GM12878 (cell line): Measurements from ENCODE around the gene HDDC3. TPM values are rescaled to one million over a fixed set of nuclear protein-coding genes. Genes with fewer than 3 reads are reported as not detected.

Experiments used
- ELK1 ChIP-seq: IDR thresholded peaks from 2 replicates; pipeline ENCODE4 v1.6.1; 2012; ENCODE audit warnings: low read depth, low read length, improper control_type of control experiment
- GATAD2B ChIP-seq: fragments of 450-650 bp; conservative IDR thresholded peaks from 2 replicates; pipeline ENCODE4 v1.6.1; 2017; ENCODE audit warnings: low read depth, mild to moderate bottlenecking, moderate library complexity
- KAT2A ChIP-seq: conservative IDR thresholded peaks from 2 replicates; pipeline ENCODE4 v1.6.1; 2011; ENCODE audit warnings: low read depth, low read length; ENCODE audit not compliant: control insufficient read depth
- NFYA ChIP-seq: IDR thresholded peaks from 2 replicates; pipeline ENCODE4 v1.6.1; 2011; ENCODE audit warnings: low read depth, mild to moderate bottlenecking, low read length, improper control_type of control experiment, borderline replicate concordance
- SKIL ChIP-seq: fragments of 450-650 bp; IDR thresholded peaks from 2 replicates; pipeline ENCODE4 v1.6.1; 2017; ENCODE audit warnings: mild to moderate bottlenecking, low read depth, inconsistent platforms; ENCODE audit not compliant: poor library complexity, severe bottlenecking
- SP1 ChIP-seq: IDR thresholded peaks from one replicate; pipeline ENCODE4 v1.6.1; 2011; ENCODE audit warnings: low read depth, low read length
- SUZ12 ChIP-seq: fragments of 200-600 bp; sonication (generic); IDR thresholded peaks from one replicate; pipeline ENCODE4 v1.6.1; 2018; ENCODE audit warnings: antibody characterized with exemption, mild to moderate bottlenecking; ENCODE audit not compliant: unreplicated experiment
- USF2 ChIP-seq: IDR thresholded peaks from 2 replicates; pipeline ENCODE4 v1.6.1; 2011; ENCODE audit warnings: low read depth, low read length, improper control_type of control experiment, borderline replicate concordance
- polyA plus RNA-seq, 11 experiments: library from polyadenylated mRNA; depleted of rRNA in 4 of 11; unstranded in 6 of 11; stranded (reverse) in 5 of 11; fragments of >200 nt; fragmentation: Nextera tagmentation in 4 of 11; fragmentation: Illumina TruSeq in 1 of 11; extraction: Ambion mirVana in 4 of 11; extraction: Trizol in 1 of 11; gene quantifications; 1 replicate in 1 of 11; 2 replicates in 10 of 11; pipeline versions ENCODE4 v1.2.1 to v1.2.3, GENCODE V29; 2011 to 2016; ENCODE audit warnings: inconsistent platforms in 2 of 11, missing spikeins in 2 of 11, low read depth in 1 of 11
- total RNA-seq, 4 experiments: library from RNA; depleted of rRNA in 3 of 4; stranded (reverse); fragments of >200 nt in 3 of 4; fragmentation: Illumina TruSeq in 1 of 4; extraction: Trizol in 1 of 4; gene quantifications; 2 replicates each; pipeline versions ENCODE4 v1.2.1 to v1.2.3, GENCODE V29; 2013 to 2021

Gene HDDC3
- total and polyA plus RNA-seq, 10 of the 15 experiments (the other 5 are each of a cell fraction or from before 2014, with no cell fraction given), result 5.6 to 39.5 (median 23.0) TPM

GRCh38 chr15:90902040-90902839 is 30.1 kb downstream of the HDDC3 start (continued):
- TF ChIP-seq SKIL (no peak), GATAD2B (peak; percentile 68), NFYA (no peak), ELK1 (no peak), USF2 (no peak), SP1 (no peak), SUZ12 (no peak), KAT2A (no peak)
